Prostate gland (tissue), 2 donors: ENCODE data around the gene MLANA. TPM values are rescaled to one million over a fixed set of nuclear protein-coding genes. Genes with fewer than 3 reads are reported as not detected.

Source experiments
- DNase-seq: peaks from one replicate; pipeline ENCODE4 v3.0.0-alpha.2; 2019; ENCODE audit warnings: low spot score
- H3K27ac ChIP-seq, 2 donors: fragments of 200-600 bp; sonication (generic); 2 replicates each; pipeline ENCODE4 v1.5.1; 2017 to 2019
- H3K27me3 ChIP-seq: fragments of 200-600 bp; sonication (generic); replicated peaks from 2 replicates; pipeline ENCODE4 v1.5.1; 2019; ENCODE audit not compliant: insufficient read depth
- H3K36me3 ChIP-seq, 2 donors: fragments of 200-600 bp; sonication (generic); 1 replicate in 1 of 2; 2 replicates in 1 of 2; pipeline versions ENCODE4 v1.5.1 to v1.8.1; 2017 to 2019
- H3K4me1 ChIP-seq: fragments of 200-600 bp; sonication (generic); replicated peaks from 2 replicates; pipeline ENCODE4 v1.5.1; 2019
- H3K4me3 ChIP-seq, 2 donors: fragments of 200-600 bp; sonication (generic); 2 replicates each; pipeline ENCODE4 v1.5.1; 2017 to 2019
- H3K9me3 ChIP-seq: fragments of 200-600 bp; sonication (generic); 2 replicates; pipeline ENCODE4 v1.5.1; 2017
- POLR2A ChIP-seq: fragments of 450-650 bp; IDR thresholded peaks from one replicate; pipeline ENCODE4 v1.6.1; 2016; ENCODE audit warnings: antibody characterized with exemption, mild to moderate bottlenecking
- POLR2AphosphoS5 ChIP-seq: sonication (generic); formaldehyde crosslinking; IDR thresholded peaks from one replicate; pipeline ENCODE4 v1.6.1; 2017; ENCODE audit warnings: antibody characterized with exemption
- WGBS: methylation state at CpG from one replicate; pipeline ENCODE4 v1.1.5; 2018; 5-methylcytosine and 5-hydroxymethylcytosine counted together
- intact Hi-C: fragments of 100-400 bp; cut with DNase I; formaldehyde crosslinking; loops from one replicate; pipeline ENCODE4 v1.14.2; 2022
- total RNA-seq, 2 donors: library from RNA; depleted of rRNA; stranded (reverse); fragments of >200 nt; gene quantifications; one replicate each; pipeline ENCODE4 v1.1.0, GENCODE V29; 2016
- TF ChIP-seq, protein P1 (sequence below), 4 experiments: fragments of 200-600 bp in 2 of 4; fragments of 450-650 bp in 2 of 4; sonication (generic) in 2 of 4; IDR thresholded peaks; 1 replicate in 3 of 4; 2 replicates in 1 of 4; pipeline ENCODE4 v1.5.1; 2016 to 2019; ENCODE audit warnings: antibody characterized with exemption in 4 of 4, mild to moderate bottlenecking in 2 of 4, moderate library complexity in 2 of 4

Gene MLANA
- total RNA-seq, 2 donors from 2014 or later: not detected

DNA sequence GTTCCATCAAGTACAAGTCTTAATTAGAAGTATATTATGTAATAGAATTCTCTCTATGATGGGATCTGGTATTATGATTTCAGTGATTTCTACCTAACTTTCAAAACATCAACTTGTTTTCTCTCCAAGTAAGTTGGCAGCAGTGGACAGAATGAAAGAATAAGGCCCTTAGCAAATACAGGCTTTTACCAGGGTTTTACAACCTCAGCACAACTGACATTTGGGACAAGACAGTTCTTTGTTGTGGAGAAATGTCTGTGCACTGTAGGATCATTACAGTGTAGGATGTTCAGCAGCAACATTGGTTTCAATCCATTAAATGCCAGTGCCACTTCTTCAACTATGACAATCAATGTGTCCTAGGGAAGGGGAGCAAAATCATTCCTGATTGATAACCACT, 48.8 kb downstream of the MLANA start:
- no peak overlapping the region for H3K4me3 ChIP-seq
- no peaks in the 10 kb centered on the region for H3K4me1 ChIP-seq
- H3K36me3 ChIP-seq: no peaks in the 10 kb centered on the region
- H3K9me3 ChIP-seq: no peaks in the 10 kb centered on the region
- no peaks in the 10 kb centered on the region for H3K27me3 ChIP-seq
- no peak for DNase-seq
- H3K27ac ChIP-seq: no peak overlapping the region
- intact Hi-C loops: no loop called here
- TF ChIP-seq, protein P1, sequence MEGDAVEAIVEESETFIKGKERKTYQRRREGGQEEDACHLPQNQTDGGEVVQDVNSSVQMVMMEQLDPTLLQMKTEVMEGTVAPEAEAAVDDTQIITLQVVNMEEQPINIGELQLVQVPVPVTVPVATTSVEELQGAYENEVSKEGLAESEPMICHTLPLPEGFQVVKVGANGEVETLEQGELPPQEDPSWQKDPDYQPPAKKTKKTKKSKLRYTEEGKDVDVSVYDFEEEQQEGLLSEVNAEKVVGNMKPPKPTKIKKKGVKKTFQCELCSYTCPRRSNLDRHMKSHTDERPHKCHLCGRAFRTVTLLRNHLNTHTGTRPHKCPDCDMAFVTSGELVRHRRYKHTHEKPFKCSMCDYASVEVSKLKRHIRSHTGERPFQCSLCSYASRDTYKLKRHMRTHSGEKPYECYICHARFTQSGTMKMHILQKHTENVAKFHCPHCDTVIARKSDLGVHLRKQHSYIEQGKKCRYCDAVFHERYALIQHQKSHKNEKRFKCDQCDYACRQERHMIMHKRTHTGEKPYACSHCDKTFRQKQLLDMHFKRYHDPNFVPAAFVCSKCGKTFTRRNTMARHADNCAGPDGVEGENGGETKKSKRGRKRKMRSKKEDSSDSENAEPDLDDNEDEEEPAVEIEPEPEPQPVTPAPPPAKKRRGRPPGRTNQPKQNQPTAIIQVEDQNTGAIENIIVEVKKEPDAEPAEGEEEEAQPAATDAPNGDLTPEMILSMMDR (IDR thresholded peaks at IDR 0.05): no peak
- TF ChIP-seq POLR2A: no peak

DNA sequence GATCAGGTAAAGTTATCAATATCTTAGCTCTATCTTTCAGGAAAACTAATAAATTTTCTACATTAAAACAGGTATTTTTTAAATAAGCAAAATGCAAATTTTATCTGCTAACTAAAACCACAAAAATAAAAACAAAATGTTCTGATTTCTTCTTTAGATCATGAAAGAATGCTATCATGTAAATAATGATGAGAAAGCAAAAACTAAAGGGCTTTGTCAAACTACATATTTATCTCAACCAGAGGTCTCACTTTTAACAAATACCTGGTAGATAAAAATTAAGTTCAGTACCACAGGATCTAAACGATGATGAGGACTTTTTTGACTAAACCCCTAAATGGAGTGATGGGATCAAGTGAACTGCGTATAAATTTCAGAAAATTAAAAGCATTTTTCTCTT, 50.5 kb downstream of the MLANA start:
- Histone ChIP-seq H3K4me1 (no peaks in the 10 kb centered on the region), H3K27ac (no peak overlapping the region), H3K36me3 (no peaks in the 10 kb centered on the region), H3K9me3 (no peaks in the 10 kb centered on the region), H3K4me3 (no peak overlapping the region), H3K27me3 (no peaks in the 10 kb centered on the region)
- 88% methylated on average over 2 of the region's 2 CpGs for WGBS
- TF ChIP-seq, protein P1 (IDR thresholded peaks at IDR 0.05): no peak
- no peak for TF ChIP-seq POLR2AphosphoS5
- TF ChIP-seq POLR2A: no peak
- intact Hi-C loops: no loop called here
- no peak for DNase-seq

DNA sequence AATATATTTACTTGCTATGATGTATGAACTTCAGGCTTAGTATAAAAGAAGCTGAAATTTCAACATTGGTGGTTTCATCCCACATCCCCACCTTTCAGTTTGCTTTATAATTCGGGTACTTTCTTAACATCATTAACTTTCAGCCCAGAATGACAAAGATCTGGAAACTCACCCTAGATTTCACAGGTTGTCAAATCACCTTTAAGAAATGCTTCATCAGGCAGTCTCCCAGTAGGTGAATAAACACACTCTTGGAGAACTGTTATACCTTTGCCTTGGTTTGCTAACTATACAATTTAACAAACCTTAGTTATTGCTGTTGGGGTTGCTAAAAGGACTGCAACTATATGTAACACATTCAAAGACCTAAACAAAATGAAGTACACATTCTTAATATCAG, 54.4 kb downstream of the MLANA start:
- Histone ChIP-seq H3K9me3 (no peaks in the 10 kb centered on the region), H3K36me3 (no peaks in the 10 kb centered on the region), H3K27me3 (no peaks in the 10 kb centered on the region), H3K4me3 (no peak overlapping the region), H3K27ac (no peak overlapping the region), H3K4me1 (no peaks in the 10 kb centered on the region)
- DNase-seq: no peak
- TF ChIP-seq POLR2A: no peak
- TF ChIP-seq POLR2AphosphoS5: no peak
- TF ChIP-seq, protein P1 (IDR thresholded peaks at IDR 0.05): no peak
- WGBS: 88% methylated on average over 1 of the region's 1 CpG
- intact Hi-C loops: no loop called here

DNA sequence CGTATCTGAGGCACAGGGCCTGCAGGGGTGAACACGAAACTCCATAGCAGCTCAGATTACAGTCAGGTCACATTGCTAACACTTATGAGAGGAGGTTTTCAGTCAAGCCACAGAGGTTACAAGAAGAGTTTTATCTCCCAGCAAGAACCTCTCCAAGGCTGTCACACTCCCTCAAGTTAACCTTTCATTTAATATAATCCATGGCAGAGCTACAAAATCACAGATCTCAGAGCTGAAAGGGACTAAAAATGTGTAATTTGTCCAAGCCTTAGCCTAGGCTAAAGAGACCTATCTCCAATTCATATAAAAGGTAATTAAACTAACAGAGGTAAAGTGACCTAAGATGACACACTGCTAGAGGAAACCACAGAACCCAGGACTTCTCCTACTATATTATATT, 57.2 kb downstream of the MLANA start:
- H3K27me3 ChIP-seq: no peaks in the 10 kb centered on the region
- DNase-seq: no peak
- H3K27ac ChIP-seq: no peak overlapping the region
- no peaks in the 10 kb centered on the region for H3K4me1 ChIP-seq
- TF ChIP-seq POLR2A (no peak), POLR2AphosphoS5 (no peak)
- TF ChIP-seq, protein P1 (IDR thresholded peaks at IDR 0.05): no peak
- no peak overlapping the region for H3K4me3 ChIP-seq
- WGBS: 64% methylated on average over 2 of the region's 2 CpGs
- intact Hi-C loops: no loop called here
- H3K36me3 ChIP-seq: no peaks in the 10 kb centered on the region
- no peaks in the 10 kb centered on the region for H3K9me3 ChIP-seq

DNA sequence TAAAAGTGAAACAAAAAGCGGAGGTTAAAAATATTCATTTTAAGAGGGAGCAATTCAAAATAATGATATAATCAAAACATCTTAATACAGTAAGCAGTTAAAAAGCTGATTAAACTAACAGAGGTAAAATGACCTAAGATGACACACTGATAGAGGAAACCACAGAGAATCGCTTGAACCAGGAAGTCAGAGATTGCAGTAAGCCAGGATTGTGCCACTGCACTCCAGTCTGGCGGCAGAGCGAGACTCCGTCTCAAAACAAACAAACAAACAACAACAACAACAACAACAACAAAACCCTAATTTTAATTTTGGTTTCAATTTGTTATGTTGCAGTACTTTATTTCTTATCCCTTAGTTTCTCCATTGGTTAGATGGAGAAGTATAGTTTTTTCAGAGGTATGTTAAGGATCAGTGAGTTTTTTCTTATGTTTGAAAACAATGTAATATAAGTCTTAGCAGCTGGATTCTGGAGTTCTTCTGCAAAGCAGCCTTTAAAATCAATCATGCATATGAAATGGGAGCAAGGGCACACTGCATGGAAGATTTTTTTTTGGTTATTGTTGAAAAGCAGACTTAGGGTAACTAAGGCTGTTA, 58.5 kb downstream of the MLANA start:
- no peaks in the 10 kb centered on the region for H3K4me1 ChIP-seq
- intact Hi-C loops: no loop called here
- 40% methylated on average over 5 of the region's 5 CpGs for WGBS
- H3K9me3 ChIP-seq: no peaks in the 10 kb centered on the region
- no peak overlapping the region for H3K4me3 ChIP-seq
- DNase-seq: no peak
- no peaks in the 10 kb centered on the region for H3K27me3 ChIP-seq
- TF ChIP-seq POLR2AphosphoS5 (no peak), POLR2A (no peak)
- TF ChIP-seq, protein P1 (IDR thresholded peaks at IDR 0.05): no peak
- no peaks in the 10 kb centered on the region for H3K36me3 ChIP-seq
- no peak overlapping the region for H3K27ac ChIP-seq
